GM21515 (cell line): ENCODE data around the gene SPATA31A6.
"Not testable (repeated sequence)": the region's sequence is repeated elsewhere in the genome, so short reads cannot be mapped to it uniquely, and the experiment has no call there.

Experiments used
- ATAC-seq: cut with Tn5 transposase; IDR thresholded peaks from one replicate; pipeline ENCODE4 v1.9.1; 2021; ENCODE audit not compliant: unreplicated experiment

SPATA31A6 gene

GRCh38 chr9:42183359-42183758 lies at the start of gene SPATA31A6:
SPATA31A6 (plus strand) TSS chr9:42183659; CDS start chr9:42183688, 29 bp downstream.
- ATAC-seq, result not testable (repeated sequence)

- ATAC-seq, result not testable (repeated sequence)
Observed at GRCh38 chr9:42160299-42160698, 23.2 kb upstream of the SPATA31A6 start.

DNA sequence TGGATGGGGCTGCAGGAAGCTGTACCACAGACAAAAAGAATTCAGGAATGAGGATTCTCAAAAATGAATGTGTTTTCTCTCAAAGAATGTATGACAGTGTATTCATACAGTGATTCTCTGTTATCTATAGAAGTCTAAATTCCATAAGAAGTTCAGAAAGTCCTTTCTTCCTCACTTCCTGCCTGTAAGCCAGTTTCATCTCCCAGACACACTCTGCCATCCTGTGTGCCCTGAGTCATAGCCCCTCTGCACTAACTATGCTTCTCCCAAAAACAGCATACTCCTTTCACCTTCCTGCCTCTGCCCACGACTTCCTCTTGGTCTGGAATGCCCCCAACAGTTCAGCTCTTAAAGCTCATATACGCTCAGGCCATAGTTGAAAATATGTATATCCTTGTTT lies 36.4 kb downstream of the SPATA31A6 start:
- not testable (repeated sequence) for ATAC-seq

- ATAC-seq, result not testable (repeated sequence)
Observed at GRCh38 chr9:42223230-42223629, 39.8 kb downstream of the SPATA31A6 start.

DNA sequence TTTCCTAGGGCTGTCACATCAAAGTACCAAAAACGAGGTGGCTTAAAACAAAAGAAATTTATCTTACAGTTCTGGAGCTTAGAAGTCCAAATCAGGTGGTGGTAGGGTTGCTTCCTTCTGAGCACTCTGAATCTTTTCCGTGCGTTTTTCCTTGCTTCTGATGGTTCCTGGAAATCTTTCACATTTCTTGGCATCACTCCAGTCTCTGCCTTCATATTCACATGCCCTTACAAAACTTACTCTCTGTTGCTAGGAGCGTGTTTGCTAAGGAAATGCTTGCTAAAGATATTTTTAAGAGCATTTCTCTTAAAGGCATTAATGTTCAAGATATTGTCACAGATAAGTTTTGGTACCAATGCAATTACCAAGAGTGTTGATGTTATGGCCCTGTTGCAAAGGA lies 49.6 kb downstream of the SPATA31A6 start:
- ATAC-seq, result not testable (repeated sequence)

- ATAC-seq, result not testable (repeated sequence)
Observed at GRCh38 chr9:42234610-42235009, 51.2 kb downstream of the SPATA31A6 start.

- not testable (repeated sequence) for ATAC-seq
Observed at GRCh38 chr9:42235352-42235991, 52.0 kb downstream of the SPATA31A6 start.

DNA sequence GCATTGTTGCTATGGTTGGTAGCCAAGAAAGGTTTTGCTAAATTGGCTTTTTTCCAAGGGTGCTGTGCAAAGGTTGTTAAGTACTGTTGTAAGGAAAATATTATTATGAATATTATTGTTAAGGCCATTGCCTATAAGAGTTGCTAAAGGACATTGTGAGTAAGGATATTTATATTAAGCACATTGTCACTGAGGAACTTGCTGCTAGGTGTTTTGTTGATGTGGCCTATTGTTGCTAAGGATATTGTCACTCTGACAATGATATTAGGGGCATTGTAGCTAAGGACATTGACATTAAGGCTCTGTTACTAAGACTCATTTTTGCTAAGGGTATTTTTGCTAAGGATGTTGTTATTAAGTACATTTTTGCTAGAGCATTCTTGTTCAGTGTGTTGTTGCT lies 52.6 kb downstream of the SPATA31A6 start:
- not testable (repeated sequence) for ATAC-seq

DNA sequence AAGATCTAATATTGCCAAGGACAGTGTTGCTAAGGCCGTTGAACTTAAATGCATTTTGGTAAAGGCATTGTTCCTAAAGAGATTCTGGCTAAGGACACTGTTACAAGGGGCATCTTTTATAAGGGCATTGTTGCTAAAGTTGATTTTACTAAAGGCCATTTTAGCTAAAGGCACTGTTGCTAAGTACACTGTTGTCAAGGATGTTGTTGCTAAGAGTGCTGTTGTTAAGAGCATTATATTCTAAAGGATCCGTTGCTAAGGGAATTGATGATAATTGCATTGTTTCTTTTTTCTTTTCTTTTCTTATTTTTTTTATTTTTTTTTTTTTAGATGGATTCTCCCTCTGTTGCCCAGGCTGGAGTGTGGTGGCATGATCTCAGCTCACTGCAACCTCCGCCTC lies 53.9 kb downstream of the SPATA31A6 start:
- ATAC-seq, result not testable (repeated sequence)

DNA sequence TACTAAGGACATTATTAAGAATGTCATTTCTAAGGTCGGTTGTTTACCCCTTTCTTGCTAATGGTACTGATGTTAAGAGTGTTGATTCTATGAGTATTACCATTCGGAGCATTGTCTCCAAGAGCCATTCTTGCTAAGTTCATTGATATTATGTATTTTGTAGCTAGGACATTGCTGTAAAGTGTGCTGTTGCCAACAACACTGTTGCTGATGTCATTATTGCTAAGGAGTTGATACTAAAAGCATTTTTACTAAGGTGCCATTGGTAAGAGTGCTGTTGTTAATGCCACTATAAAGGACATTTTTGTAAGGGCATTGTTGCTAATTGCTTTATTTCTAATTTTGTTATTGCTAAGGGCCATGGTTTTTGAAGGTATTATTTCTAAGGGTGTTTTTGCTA lies 55.4 kb downstream of the SPATA31A6 start:
- ATAC-seq, result not testable (repeated sequence)
